Caco-2 (cell line): ENCODE results near the gene PAN2. TPM values are rescaled to one million over a fixed set of nuclear protein-coding genes. Genes with fewer than 3 reads are reported as not detected.

Source experiments
- BruUV-seq: library from RNA; stranded (reverse); fragments of 400-500 nt; replicated peaks from 2 replicates; lab custom pipeline; 2021; lab: Mats Ljungman, UMichigan
- CTCF ChIA-PET: fragments of 300-600 bp; sonication (Branson Sonifier 250); formaldehyde crosslinking; loops from one replicate; lab custom pipeline; 2022; ENCODE audit warnings: antibody characterized with exemption; lab: Charles Lee
- POLR2A ChIA-PET: fragments of 300-600 bp; sonication (Branson Sonifier 250); formaldehyde crosslinking; loops from one replicate; lab custom pipeline; 2022; ENCODE audit warnings: antibody characterized with exemption; lab: Charles Lee
- DNase-seq, 2 experiments: peaks; one replicate each; pipeline versions ENCODE4 v3.0.0 to v3.0.0-alpha.2; 2020 to 2022
- H3K27me3 ChIP-seq: replicated peaks from 2 replicates; pipeline ENCODE4 v1.6.0; 2011; ENCODE audit warnings: low read length; ENCODE audit not compliant: control insufficient read depth, insufficient read depth
- H3K36me3 ChIP-seq: 2 replicates; pipeline ENCODE4 v1.5.1; 2011; ENCODE audit warnings: low read length; ENCODE audit not compliant: control insufficient read depth, insufficient read depth
- H3K4me1 ChIP-seq: fragments of 250-450 bp; sonication (Bioruptor Pico); 2 replicates; pipeline ENCODE4 v1.5.1; 2020; ENCODE audit warnings: mild to moderate bottlenecking
- H3K4me3 ChIP-seq: 2 replicates; pipeline ENCODE4 v1.5.1; 2011; ENCODE audit warnings: low read depth, mild to moderate bottlenecking, control low read depth, low read length
- H3K9me3 ChIP-seq: fragments of 250-450 bp; sonication (Bioruptor Pico); 2 replicates; pipeline ENCODE4 v1.5.1; 2020; ENCODE audit warnings: mild to moderate bottlenecking, moderate library complexity
- H3K27ac Mint-ChIP-seq: one replicate; pipeline ENCODE4 v1.8.0; 2022; ENCODE audit warnings: mixed read lengths; ENCODE audit not compliant: unreplicated experiment
- H3K27me3 Mint-ChIP-seq: one replicate; pipeline ENCODE4 v1.8.0; 2022; ENCODE audit warnings: mixed read lengths; ENCODE audit not compliant: insufficient read depth, unreplicated experiment
- H3K36me3 Mint-ChIP-seq: one replicate; pipeline ENCODE4 v1.8.0; 2022; ENCODE audit warnings: mild to moderate bottlenecking, mixed read lengths; ENCODE audit not compliant: insufficient read depth, unreplicated experiment
- H3K4me1 Mint-ChIP-seq: one replicate; pipeline ENCODE4 v1.8.0; 2022; ENCODE audit warnings: low read depth, mixed read lengths; ENCODE audit not compliant: unreplicated experiment
- H3K4me3 Mint-ChIP-seq: one replicate; pipeline ENCODE4 v1.8.0; 2022; ENCODE audit warnings: mild to moderate bottlenecking, moderate library complexity, mixed read lengths; ENCODE audit not compliant: unreplicated experiment
- H3K9me3 Mint-ChIP-seq: one replicate; pipeline ENCODE4 v1.8.0; 2022; ENCODE audit warnings: mixed read lengths; ENCODE audit not compliant: unreplicated experiment
- CTCF ChIP-seq, 2 experiments: fragments of 200-600 bp in 1 of 2; IDR thresholded peaks; 1 replicate in 1 of 2; 2 replicates in 1 of 2; pipeline versions ENCODE4 v1.5.1 to v1.8.0; 2011 to 2022; ENCODE audit warnings: antibody characterized with exemption in 1 of 2, control low read depth in 1 of 2, inconsistent platforms in 1 of 2, low read depth in 1 of 2, low read length in 1 of 2, mild to moderate bottlenecking in 1 of 2, moderate library complexity in 1 of 2; ENCODE audit not compliant: insufficient read depth in 1 of 2, severe bottlenecking in 1 of 2, unreplicated experiment in 1 of 2
- intact Hi-C: fragments of 100-400 bp; cut with micrococcal nuclease; formaldehyde crosslinking; loops from one replicate; pipeline ENCODE4 v1.10.0; 2022; ENCODE audit not compliant: unreplicated experiment
- total RNA-seq: library from RNA; stranded (reverse); gene quantifications from 2 replicates; pipeline ENCODE4 v1.2.3, GENCODE V29; 2022

The PAN2 gene
- total RNA-seq, 1 experiment from 2014 or later = 30.0 TPM

- H3K36me3 ChIP-seq = no peaks in the 10 kb centered on the region
- H3K9me3 Mint-ChIP-seq = no peaks in the 10 kb centered on the region
- H3K4me1 Mint-ChIP-seq = peaks cover 12% of the 10 kb centered on the region
- 0 out of 2 replicates have a peak, but pooled peaks cover 3% of the 10 kb centered on the region for H3K4me1 ChIP-seq
- POLR2A ChIA-PET = interaction anchor here (0.6 to 1.9 kb wide), 22 partner anchors 9 to 277 kb away, joined by 3 to 30 read pairs (median 6); partner anchors contain the start of genes CNPY2, COQ10A, GLS2 and MYL6
- no TSS peak for BruUV-seq
- TF ChIP-seq CTCF (IDR thresholded peaks at IDR 0.05; ENCODE audit: insufficient read depth in 1 of 2, low read depth in 1 of 2, low read length in 1 of 2, severe bottlenecking in 1 of 2, unreplicated experiment in 1 of 2) = no peak
- H3K27me3 ChIP-seq = no peaks in the 10 kb centered on the region
- peaks cover 23% of the 10 kb centered on the region for H3K36me3 Mint-ChIP-seq
- CTCF ChIA-PET = interaction anchor here (0.6 to 2.1 kb wide), 10 partner anchors 14 to 277 kb away, joined by 3 to 12 read pairs (median 5); partner anchors contain the start of genes CNPY2, PAN2 and TIMELESS
- peak; percentile 99 for DNase-seq
- peak within 1 kb of the TSS; percentile 77 for H3K4me3 ChIP-seq
- H3K27me3 Mint-ChIP-seq = no peaks in the 10 kb centered on the region
- H3K27ac Mint-ChIP-seq = peak within 1 kb of the TSS; percentile 94
- intact Hi-C loops = loop anchor here (1.0 kb wide), 5 partner anchors 17 to 104 kb away; partner anchors contain the start of gene TIMELESS
- peak within 1 kb of the TSS; percentile 90 for H3K4me3 Mint-ChIP-seq
- H3K9me3 ChIP-seq = no peaks in the 10 kb centered on the region
Observed at GRCh38 chr12:56359851-56360767, 26.3 kb upstream of the PAN2 start, which contains the start of gene STAT2. TSS of gene STAT2 (minus strand) at chr12:56360107. CDS start at chr12:56356571, 3,536 bp downstream.

GRCh38 chr12:56358836-56359532, 25.2 kb upstream of the PAN2 start:
- no peaks in the 10 kb centered on the region for H3K9me3 ChIP-seq
- no peaks in the 10 kb centered on the region for H3K27me3 Mint-ChIP-seq
- intact Hi-C loops = no loop called here
- H3K4me3 ChIP-seq = peak overlapping the region; percentile 77
- TF ChIP-seq CTCF (IDR thresholded peaks at IDR 0.05; ENCODE audit: insufficient read depth in 1 of 2, low read depth in 1 of 2, low read length in 1 of 2, severe bottlenecking in 1 of 2, unreplicated experiment in 1 of 2) = no peak
- H3K27me3 ChIP-seq = no peaks in the 10 kb centered on the region
- H3K36me3 Mint-ChIP-seq = peaks cover 31% of the 10 kb centered on the region
- peak overlapping the region; percentile 94 for H3K27ac Mint-ChIP-seq
- H3K9me3 Mint-ChIP-seq = no peaks in the 10 kb centered on the region
- H3K4me3 Mint-ChIP-seq = peak overlapping the region; percentile 90
- BruUV-seq = no TSS peak
- no peak for DNase-seq
- 0 out of 2 replicates have a peak, but pooled peaks cover 3% of the 10 kb centered on the region for H3K4me1 ChIP-seq
- H3K4me1 Mint-ChIP-seq = peaks cover 6% of the 10 kb centered on the region
- POLR2A ChIA-PET = interaction anchor here (1.2 to 1.9 kb wide), 9 partner anchors 8 to 129 kb away, joined by 4 to 30 read pairs (median 8); partner anchors contain the start of genes CNPY2, COQ10A, GLS2 and TIMELESS
- H3K36me3 ChIP-seq = no peaks in the 10 kb centered on the region; the same call in 1 of the 2 replicates
- CTCF ChIA-PET = interaction anchor here (1.3 to 1.8 kb wide), 3 partner anchors 19 to 91 kb away, joined by 4 to 8 read pairs (median 5); partner anchors contain the start of gene TIMELESS
